CD4-positive, alpha-beta T cell treated with Interleukin-10 for 1 hour (primary cell): ENCODE data around the gene BNIPL.

Source experiments
- DNase-seq: peaks from one replicate; pipeline ENCODE4 v3.0.0-alpha.2; 2020

The BNIPL gene

GRCh38 chr1:151059109-151060006 lies 23.0 kb downstream of the BNIPL start, which contains the start of gene CDC42SE1:
Gene CDC42SE1 (minus strand): TSS chr1:151059622. CDS start chr1:151055730, 3,892 bp downstream.
- peak; percentile 88 for DNase-seq

GRCh38 chr1:151060007-151060656 lies 23.7 kb downstream of the BNIPL start, which contains the start of gene MLLT11:
Gene MLLT11 (plus strand): TSS chr1:151060397. CDS start chr1:151067225, 6,828 bp downstream.
- no peak for DNase-seq

DNA sequence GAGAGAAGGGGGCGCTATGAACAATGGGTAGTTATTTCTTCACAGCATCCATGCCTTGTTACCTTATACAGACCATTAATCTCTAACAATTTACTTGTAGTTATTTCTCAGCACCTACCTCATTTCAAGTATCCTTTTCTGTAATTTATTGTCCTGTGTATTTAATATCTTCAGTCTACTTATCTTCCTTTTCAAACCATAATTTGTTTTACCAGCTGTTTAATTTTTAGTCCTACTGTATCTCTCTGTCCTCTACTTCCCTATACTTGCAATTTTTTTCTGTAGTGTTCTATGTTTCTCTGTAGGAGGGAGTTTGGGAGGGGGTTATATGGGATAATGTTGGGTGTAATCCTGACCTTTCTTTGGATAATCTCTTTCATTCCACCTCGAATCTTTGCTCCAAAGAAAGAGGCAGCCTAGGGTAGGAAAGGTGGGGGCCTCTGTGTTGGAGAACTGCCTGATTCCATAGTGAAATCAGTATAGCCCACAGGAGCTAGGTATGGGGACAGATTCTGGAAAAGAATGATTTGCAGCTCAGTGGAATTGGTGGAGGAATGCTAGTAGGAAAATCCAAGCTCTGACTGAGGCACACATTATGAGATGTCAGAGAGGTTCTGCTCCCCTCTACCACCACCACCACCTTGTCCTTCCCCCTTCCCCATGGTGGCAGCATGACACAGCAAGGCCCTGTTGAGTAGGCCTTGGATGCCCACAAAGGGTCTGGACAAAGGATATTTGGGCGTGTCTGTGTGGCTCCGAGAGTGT lies 24.5 kb downstream of the BNIPL start:
- no peak for DNase-seq

DNA sequence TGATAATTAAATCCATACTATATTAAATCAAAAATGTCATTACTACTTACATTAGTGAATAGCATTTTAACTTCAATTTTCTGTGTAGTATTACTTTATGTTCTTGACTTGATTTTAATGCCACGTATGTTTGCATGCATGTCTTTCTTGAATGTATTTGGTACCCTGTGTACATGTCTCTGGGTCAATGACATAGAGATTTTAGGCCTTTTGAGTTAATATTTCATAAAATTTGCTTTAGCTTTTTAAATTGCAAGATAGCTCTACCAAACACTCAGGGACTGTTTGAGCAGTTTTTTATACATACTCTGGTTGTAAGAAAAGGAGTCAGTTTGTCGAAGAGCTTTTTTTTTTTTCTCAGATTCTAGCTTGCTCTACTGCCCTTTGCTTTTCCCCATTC lies 25.3 kb downstream of the BNIPL start:
- no peak for DNase-seq

DNA sequence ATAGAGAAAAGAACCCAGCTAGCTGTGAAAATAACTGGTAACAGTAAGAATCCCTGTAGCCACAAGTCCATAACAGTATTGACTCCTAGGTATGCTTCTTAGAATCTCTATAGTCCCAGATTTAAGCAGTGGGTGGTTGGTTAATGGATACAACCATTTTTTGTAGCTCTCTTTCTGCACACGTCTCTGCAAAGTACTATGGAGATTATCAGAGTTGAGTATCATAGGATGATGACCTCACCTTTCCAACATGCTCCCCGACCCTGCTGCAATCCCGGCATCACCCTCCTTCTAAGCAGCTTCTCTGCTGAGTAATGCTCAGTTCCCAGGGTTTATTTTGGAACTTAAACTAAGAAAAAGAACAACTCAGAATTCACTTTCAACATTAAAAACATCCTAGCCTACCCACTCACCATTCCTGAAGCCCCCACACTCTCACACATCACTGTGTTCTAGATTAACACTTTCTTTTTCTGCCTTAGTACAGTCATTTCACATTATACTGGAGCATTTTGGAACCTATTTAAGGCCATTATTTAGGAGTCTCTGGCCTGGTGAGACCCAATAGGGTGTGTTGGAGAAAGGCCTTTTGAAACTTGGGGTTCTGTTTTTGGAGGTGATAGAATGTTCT lies 26.5 kb downstream of the BNIPL start:
- no peak for DNase-seq

- no peak for DNase-seq
Measured at GRCh38 chr1:151065089-151065645, 28.8 kb downstream of the BNIPL start.

GRCh38 chr1:151067185-151067584 lies 30.8 kb downstream of the BNIPL start:
- no peak for DNase-seq

DNA sequence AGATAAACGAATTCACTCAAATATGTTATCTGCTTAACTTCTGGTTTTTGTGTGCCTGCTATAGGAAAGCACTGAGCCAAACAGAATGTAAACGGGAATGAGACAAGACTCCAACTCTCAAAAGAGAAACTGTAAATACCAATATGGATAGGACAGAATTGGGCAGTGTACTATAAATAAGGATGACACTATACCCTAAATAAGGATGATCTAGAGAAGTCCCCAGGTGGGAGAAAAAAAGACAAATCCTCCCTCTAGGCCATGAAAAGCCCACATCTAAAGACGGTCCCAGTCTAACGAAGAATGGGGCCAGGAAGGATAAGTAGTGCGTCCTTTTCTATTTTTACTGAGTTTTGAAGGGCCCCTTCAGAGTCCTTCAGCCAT lies 32.7 kb downstream of the BNIPL start:
- no peak for DNase-seq

GRCh38 chr1:151070474-151071276 lies 34.3 kb downstream of the BNIPL start, which contains the start of gene GABPB2:
Gene GABPB2 (plus strand): TSS chr1:151070761. CDS start chr1:151088190, 17,429 bp downstream.
- DNase-seq = peak; percentile 88

DNA sequence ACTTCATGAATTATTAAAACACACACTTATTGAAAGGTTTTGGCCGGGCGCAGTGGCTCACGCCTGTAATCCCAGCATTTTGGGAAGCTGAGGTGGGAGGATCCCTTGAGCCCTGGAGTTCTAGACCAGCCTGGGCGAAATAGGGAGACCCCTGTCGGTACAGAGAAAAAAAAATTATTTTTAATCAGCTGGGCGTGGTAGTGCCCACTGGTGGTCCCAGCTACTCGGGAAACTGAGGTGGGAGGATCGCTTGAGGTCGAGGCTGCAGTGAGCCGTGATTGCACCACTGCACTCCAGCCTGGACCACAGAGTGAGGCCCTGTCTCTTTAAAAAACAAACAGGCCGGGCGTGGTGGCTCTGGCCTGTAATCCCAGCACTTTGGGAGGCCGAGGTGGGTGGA lies 35.8 kb downstream of the BNIPL start:
- DNase-seq = no peak

- no peak for DNase-seq
Measured at GRCh38 chr1:151085953-151086559, 49.7 kb downstream of the BNIPL start.
